DND-41 (cell line): ENCODE data around the gene COL6A3.
A peak's percentile ranks its signal among the peaks of the same experiment; 100 is the strongest.

Source experiments
- ATAC-seq: fragments of 200-7000 bp; cut with Tn5 transposase; 3 replicates; pipeline ENCODE4 v1.9.1; 2021; ENCODE audit warnings: low read depth; ENCODE audit not compliant: insufficient read depth
- DNase-seq: peaks from one replicate; pipeline ENCODE4 v3.0.0-alpha.2; 2020
- H2AFZ ChIP-seq: 2 replicates; pipeline ENCODE4 v1.6.0; 2012; ENCODE audit warnings: low read depth, low read length
- H3K27ac ChIP-seq: 2 replicates; pipeline ENCODE4 v1.5.1; 2012; ENCODE audit warnings: low read length, inconsistent platforms
- H3K27me3 ChIP-seq: fragments of 200-600 bp; sonication (generic); 2 replicates; pipeline ENCODE4 v1.6.0; 2012; ENCODE audit warnings: low read length, mild to moderate bottlenecking, inconsistent platforms; ENCODE audit not compliant: insufficient read depth, poor library complexity
- H3K36me3 ChIP-seq: 2 replicates; pipeline ENCODE4 v1.5.1; 2012; ENCODE audit warnings: low read length, inconsistent platforms; ENCODE audit not compliant: insufficient read depth
- H3K4me1 ChIP-seq: 2 replicates; pipeline ENCODE4 v1.5.1; 2012; ENCODE audit warnings: mild to moderate bottlenecking, low read length; ENCODE audit not compliant: insufficient read depth
- H3K4me2 ChIP-seq: 2 replicates; pipeline ENCODE4 v1.6.0; 2012; ENCODE audit warnings: mild to moderate bottlenecking, moderate library complexity, low read length, inconsistent platforms; ENCODE audit not compliant: insufficient read depth
- H3K4me3 ChIP-seq, 2 experiments: fragments of 200-600 bp in 1 of 2; shearing (Covaris generic) in 1 of 2; 2 replicates each; pipeline ENCODE4 v1.5.1; 2012 to 2016; ENCODE audit warnings: inconsistent platforms in 2 of 2, low read length in 2 of 2, mild to moderate bottlenecking in 2 of 2, low read depth in 1 of 2, moderate library complexity in 1 of 2
- H3K79me2 ChIP-seq: 2 replicates; pipeline ENCODE4 v1.6.0; 2012; ENCODE audit warnings: low read length, inconsistent platforms; ENCODE audit not compliant: insufficient read depth
- H3K9ac ChIP-seq: 2 replicates; pipeline ENCODE4 v1.6.0; 2012; ENCODE audit warnings: low read depth, mild to moderate bottlenecking, inconsistent platforms, low read length, moderate library complexity
- H3K9me3 ChIP-seq: 2 replicates; pipeline ENCODE4 v1.5.1; 2012; ENCODE audit warnings: low read length, moderate library complexity, mild to moderate bottlenecking, inconsistent platforms; ENCODE audit not compliant: insufficient read depth, severe bottlenecking
- H4K20me1 ChIP-seq: 2 replicates; pipeline ENCODE4 v1.6.0; 2012; ENCODE audit warnings: low read length; ENCODE audit not compliant: insufficient read depth
- EZH2 ChIP-seq: IDR thresholded peaks from 3 replicates; pipeline ENCODE4 v1.6.1; 2012; ENCODE audit warnings: borderline replicate concordance, low read depth, mild to moderate bottlenecking, moderate library complexity, low read length, inconsistent platforms; ENCODE audit not compliant: severe bottlenecking
- TF ChIP-seq, protein P1 (sequence below): IDR thresholded peaks from 2 replicates; pipeline ENCODE4 v1.5.1; 2012; ENCODE audit warnings: borderline replicate concordance, low read length, moderate library complexity, mild to moderate bottlenecking; ENCODE audit not compliant: poor library complexity, severe bottlenecking; ENCODE audit errors: extremely low read depth

Gene COL6A3

DNA sequence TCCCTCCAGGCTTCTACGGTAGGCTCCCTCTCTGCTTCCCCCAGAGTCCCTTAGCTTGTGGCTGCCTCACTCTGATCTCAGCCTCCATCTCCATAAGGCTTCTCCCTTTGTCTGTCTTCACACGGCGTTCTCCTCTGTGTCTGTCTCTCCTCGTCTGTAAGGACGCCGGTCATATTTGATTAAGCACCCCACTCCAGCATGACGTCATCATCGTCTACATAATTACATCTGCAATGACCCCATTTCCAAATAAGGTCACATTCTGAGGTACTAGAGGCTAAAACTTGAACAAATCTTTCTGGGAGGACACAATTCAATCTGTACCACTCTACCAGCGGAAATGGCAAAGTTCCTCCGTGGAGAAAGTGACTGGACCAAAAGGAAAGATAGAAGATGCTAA is 8.3 kb upstream of the COL6A3 start:
- Histone ChIP-seq H4K20me1 (no peaks in the 10 kb centered on the region; the same call in 1 of the 2 replicates), H3K79me2 (no peaks in the 10 kb centered on the region), H3K9ac (no peak overlapping the region), H3K4me3 (no peak overlapping the region), H3K4me2 (no peak overlapping the region), H3K9me3 (no peaks in the 10 kb centered on the region), H2AFZ (no peak overlapping the region), H3K4me1 (peaks cover 4% of the 10 kb centered on the region), H3K27me3 (peaks cover 24% of the 10 kb centered on the region), H3K27ac (no peak overlapping the region), H3K36me3 (no peaks in the 10 kb centered on the region)
- ATAC-seq (no peak), DNase-seq (no peak)
- TF ChIP-seq EZH2 = no peak
- TF ChIP-seq, protein P1, sequence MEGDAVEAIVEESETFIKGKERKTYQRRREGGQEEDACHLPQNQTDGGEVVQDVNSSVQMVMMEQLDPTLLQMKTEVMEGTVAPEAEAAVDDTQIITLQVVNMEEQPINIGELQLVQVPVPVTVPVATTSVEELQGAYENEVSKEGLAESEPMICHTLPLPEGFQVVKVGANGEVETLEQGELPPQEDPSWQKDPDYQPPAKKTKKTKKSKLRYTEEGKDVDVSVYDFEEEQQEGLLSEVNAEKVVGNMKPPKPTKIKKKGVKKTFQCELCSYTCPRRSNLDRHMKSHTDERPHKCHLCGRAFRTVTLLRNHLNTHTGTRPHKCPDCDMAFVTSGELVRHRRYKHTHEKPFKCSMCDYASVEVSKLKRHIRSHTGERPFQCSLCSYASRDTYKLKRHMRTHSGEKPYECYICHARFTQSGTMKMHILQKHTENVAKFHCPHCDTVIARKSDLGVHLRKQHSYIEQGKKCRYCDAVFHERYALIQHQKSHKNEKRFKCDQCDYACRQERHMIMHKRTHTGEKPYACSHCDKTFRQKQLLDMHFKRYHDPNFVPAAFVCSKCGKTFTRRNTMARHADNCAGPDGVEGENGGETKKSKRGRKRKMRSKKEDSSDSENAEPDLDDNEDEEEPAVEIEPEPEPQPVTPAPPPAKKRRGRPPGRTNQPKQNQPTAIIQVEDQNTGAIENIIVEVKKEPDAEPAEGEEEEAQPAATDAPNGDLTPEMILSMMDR = no peak

DNA sequence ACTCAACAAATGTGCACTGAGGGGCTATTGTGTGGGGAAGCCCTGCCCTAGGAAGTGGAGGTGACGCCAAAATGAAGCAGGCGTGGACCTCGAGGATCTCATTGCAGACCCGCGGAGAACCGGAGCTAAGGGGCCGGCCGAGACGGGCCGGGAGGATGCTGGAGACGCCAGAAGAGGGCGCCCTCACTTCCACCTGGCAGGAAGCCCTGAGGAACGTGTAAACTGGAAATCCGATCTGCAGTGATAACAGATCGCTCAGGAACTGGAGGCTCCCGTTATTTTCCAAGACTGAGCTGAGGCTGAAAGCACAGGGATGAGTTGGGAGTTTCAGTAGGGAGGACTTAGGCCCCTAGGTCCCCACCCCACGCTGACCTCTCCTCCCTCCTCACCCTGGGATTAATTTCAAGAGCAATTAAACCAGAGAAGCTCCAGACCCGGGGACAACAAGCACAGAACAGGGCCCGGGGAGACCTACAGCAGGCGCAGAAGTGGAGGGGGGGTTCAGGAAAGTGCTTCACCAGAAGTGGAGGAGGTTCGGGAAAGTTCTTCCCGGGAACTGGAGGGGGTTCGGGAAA is 7.7 kb upstream of the COL6A3 start:
- peak; percentile 78 for ATAC-seq
- Histone ChIP-seq H3K79me2 (no peaks in the 10 kb centered on the region), H3K27ac (no peak overlapping the region), H3K4me1 (peaks cover 4% of the 10 kb centered on the region), H3K36me3 (no peaks in the 10 kb centered on the region), H3K9ac (no peak overlapping the region), H3K9me3 (no peaks in the 10 kb centered on the region), H4K20me1 (no peaks in the 10 kb centered on the region; the same call in 1 of the 2 replicates), H2AFZ (peak overlapping the region; percentile 52; the same call in 1 of the 2 replicates), H3K4me2 (0 out of 2 replicates have a peak overlapping the region, but pooled peaks have one; percentile 22), H3K27me3 (peaks cover 24% of the 10 kb centered on the region), H3K4me3 (no peak overlapping the region)
- TF ChIP-seq EZH2 = no peak
- TF ChIP-seq, protein P1 = peak; percentile 69
- DNase-seq = peak; percentile 53

DNA sequence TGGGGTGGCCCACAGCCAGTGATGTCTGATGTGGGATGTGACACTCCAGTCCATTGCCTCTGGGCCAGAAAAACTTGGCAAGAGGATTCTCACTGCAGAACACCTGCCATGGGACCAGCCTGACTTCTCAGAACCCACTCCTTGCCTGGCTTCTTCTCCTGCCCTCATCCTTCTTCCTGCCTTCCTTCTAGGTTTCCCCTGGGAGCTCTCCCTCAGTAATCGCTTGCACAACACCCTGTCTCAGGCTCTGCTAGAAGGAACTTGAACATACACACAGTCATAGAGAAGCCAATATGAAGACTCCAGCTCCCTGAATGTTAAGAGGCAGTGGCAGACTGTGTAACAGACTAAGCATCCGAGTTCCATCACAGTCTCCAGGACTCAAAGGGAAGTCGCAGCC is 4.3 kb upstream of the COL6A3 start:
- Histone ChIP-seq H3K4me1 (peaks cover 4% of the 10 kb centered on the region), H4K20me1 (no peaks in the 10 kb centered on the region; the same call in 1 of the 2 replicates), H3K79me2 (no peaks in the 10 kb centered on the region), H2AFZ (no peak overlapping the region), H3K27ac (no peak overlapping the region), H3K4me2 (no peak overlapping the region), H3K9me3 (no peaks in the 10 kb centered on the region), H3K4me3 (no peak overlapping the region), H3K36me3 (no peaks in the 10 kb centered on the region), H3K27me3 (peaks cover 22% of the 10 kb centered on the region), H3K9ac (no peak overlapping the region)
- DNase-seq (no peak), ATAC-seq (no peak)
- TF ChIP-seq, protein P1 = no peak
- no peak for TF ChIP-seq EZH2
